OCI-LY7 (cell line): ENCODE results near the gene MAP3K2.

ENCODE experiments used
- CTCF ChIP-seq: fragments of 200-600 bp; sonication (generic); conservative IDR thresholded peaks from 2 replicates; pipeline ENCODE4 v1.5.1; 2014; ENCODE audit warnings: mild to moderate bottlenecking, antibody characterized with exemption, low read length, moderate library complexity, mixed read lengths
- EZH2phosphoT487 ChIP-seq: fragments of 200-600 bp; sonication (generic); IDR thresholded peaks from 2 replicates; pipeline ENCODE4 v1.6.1; 2018; ENCODE audit warnings: low read depth, borderline replicate concordance, mild to moderate bottlenecking, mixed run types, antibody characterized with exemption, low read length, moderate library complexity, mixed read lengths

GRCh38 chr2:127347734-127348392, 39.9 kb downstream of the MAP3K2 start:
- TF ChIP-seq CTCF (no peak), EZH2phosphoT487 (no peak)
